T-helper 17 cell (primary cell): ENCODE data around the gene PLK4. TPM values are rescaled to one million over a fixed set of nuclear protein-coding genes. Genes with fewer than 3 reads are reported as not detected.
"Not testable (repeated sequence)": the region's sequence is repeated elsewhere in the genome, so short reads cannot be mapped to it uniquely, and the experiment has no call there.

ENCODE experiments used
- ATAC-seq: fragments of 150-1000 bp; cut with Tn5 transposase; 2 replicates; pipeline ENCODE4 v1.10.0; 2021; ENCODE audit warnings: mild to moderate bottlenecking, moderate library complexity
- DNase-seq, 3 donors: peaks; one replicate each; pipeline versions ENCODE4 v3.0.0 to v3.0.0-alpha.2; 2020 to 2021
- H3K9me3 ChIP-seq: one replicate; pipeline ENCODE4 v1.7.0; 2013; ENCODE audit warnings: low read length, mild to moderate bottlenecking; ENCODE audit not compliant: control insufficient read depth, poor library complexity, severe bottlenecking
- H3K27ac Mint-ChIP-seq: one replicate; pipeline ENCODE4 v1.8.0; 2022; ENCODE audit warnings: mild to moderate bottlenecking, moderate library complexity, mixed read lengths
- H3K27me3 Mint-ChIP-seq: one replicate; pipeline ENCODE4 v1.8.0; 2022; ENCODE audit warnings: mixed read lengths
- H3K36me3 Mint-ChIP-seq: one replicate; pipeline ENCODE4 v1.8.0; 2022; ENCODE audit warnings: low read depth, mixed read lengths
- H3K4me1 Mint-ChIP-seq: one replicate; pipeline ENCODE4 v1.8.0; 2022; ENCODE audit warnings: mild to moderate bottlenecking, mixed read lengths
- H3K4me3 Mint-ChIP-seq: one replicate; pipeline ENCODE4 v1.8.0; 2022; ENCODE audit warnings: mild to moderate bottlenecking, moderate library complexity, mixed read lengths
- total RNA-seq, 4 donors: library from RNA in 2 of 4; stranded (reverse) in 2 of 4; gene quantifications; one replicate each; pipeline ENCODE4 v1.2.3 and lab custom pipeline; 2022 to 2026

The PLK4 gene
- total RNA-seq, 2 donors from 2014 or later: 2.8 to 6.1 TPM

DNA sequence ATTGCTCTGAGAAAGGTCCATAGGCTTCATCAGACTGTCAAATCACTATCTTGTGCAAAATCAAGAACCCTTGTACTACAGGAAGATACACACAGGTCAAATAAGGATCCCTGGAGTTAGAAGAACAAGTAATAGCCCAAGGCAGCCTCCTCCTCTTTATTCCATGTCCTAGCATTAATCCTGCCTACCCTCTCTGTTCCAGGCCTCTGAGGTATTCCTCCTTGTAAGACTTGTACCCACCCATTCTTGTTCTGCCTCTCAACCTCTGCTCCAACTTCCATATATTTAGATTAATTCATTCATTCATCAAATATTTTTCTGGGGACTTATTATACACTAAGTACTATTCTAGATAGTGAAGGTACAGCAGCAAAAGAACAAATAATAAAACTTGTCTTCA lies 10.4 kb upstream of the PLK4 start:
- DNase-seq: no peak
- no peaks in the 10 kb centered on the region for H3K36me3 Mint-ChIP-seq
- H3K4me3 Mint-ChIP-seq: no peak overlapping the region
- no peaks in the 10 kb centered on the region for H3K27me3 Mint-ChIP-seq
- no peak for ATAC-seq
- no peaks in the 10 kb centered on the region for H3K9me3 ChIP-seq
- H3K27ac Mint-ChIP-seq: no peak overlapping the region
- no peaks in the 10 kb centered on the region for H3K4me1 Mint-ChIP-seq

GRCh38 chr4:127870688-127871087 lies 10.0 kb upstream of the PLK4 start:
- ATAC-seq (no peak), DNase-seq (no peak)
- no peak overlapping the region for H3K4me3 Mint-ChIP-seq
- no peaks in the 10 kb centered on the region for H3K27me3 Mint-ChIP-seq
- H3K9me3 ChIP-seq: no peaks in the 10 kb centered on the region
- H3K27ac Mint-ChIP-seq: no peak overlapping the region
- H3K36me3 Mint-ChIP-seq: no peaks in the 10 kb centered on the region
- H3K4me1 Mint-ChIP-seq: no peaks in the 10 kb centered on the region

DNA sequence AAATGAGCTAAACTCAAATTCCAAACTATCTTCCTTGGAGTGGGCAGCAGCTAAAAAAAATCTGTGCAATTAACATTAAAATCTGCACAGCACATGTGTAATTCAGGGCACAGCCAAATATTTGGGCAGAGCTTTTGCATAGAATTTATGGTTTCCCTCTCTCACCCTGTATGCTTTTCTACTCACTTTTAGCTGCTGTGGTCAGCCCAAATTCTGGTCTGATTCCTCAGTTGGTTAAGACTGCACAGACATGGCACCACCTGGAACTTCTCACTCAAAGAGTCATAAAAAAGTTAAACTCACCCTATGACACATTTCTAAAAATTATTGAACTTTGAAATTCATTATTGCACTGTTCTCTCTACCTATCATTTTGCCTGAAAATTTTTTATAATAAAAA lies 4.9 kb upstream of the PLK4 start:
- DNase-seq: no peak
- no peak overlapping the region for H3K27ac Mint-ChIP-seq
- no peak overlapping the region for H3K4me3 Mint-ChIP-seq
- peaks cover 10% of the 10 kb centered on the region for H3K4me1 Mint-ChIP-seq
- H3K27me3 Mint-ChIP-seq: no peaks in the 10 kb centered on the region
- no peaks in the 10 kb centered on the region for H3K9me3 ChIP-seq
- no peak for ATAC-seq
- peaks cover 2% of the 10 kb centered on the region for H3K36me3 Mint-ChIP-seq

- peak overlapping the region; percentile 98 for H3K27ac Mint-ChIP-seq
- peaks cover 4% of the 10 kb centered on the region for H3K36me3 Mint-ChIP-seq
- H3K4me3 Mint-ChIP-seq: peak overlapping the region; percentile 99
- peaks cover 22% of the 10 kb centered on the region for H3K4me1 Mint-ChIP-seq
- no peaks in the 10 kb centered on the region for H3K27me3 Mint-ChIP-seq
- H3K9me3 ChIP-seq: no peaks in the 10 kb centered on the region
- no peak for ATAC-seq
- DNase-seq: no peak
These were observed 821 bp downstream of the PLK4 start for GRCh38 chr4:127881563-127881864.

DNA sequence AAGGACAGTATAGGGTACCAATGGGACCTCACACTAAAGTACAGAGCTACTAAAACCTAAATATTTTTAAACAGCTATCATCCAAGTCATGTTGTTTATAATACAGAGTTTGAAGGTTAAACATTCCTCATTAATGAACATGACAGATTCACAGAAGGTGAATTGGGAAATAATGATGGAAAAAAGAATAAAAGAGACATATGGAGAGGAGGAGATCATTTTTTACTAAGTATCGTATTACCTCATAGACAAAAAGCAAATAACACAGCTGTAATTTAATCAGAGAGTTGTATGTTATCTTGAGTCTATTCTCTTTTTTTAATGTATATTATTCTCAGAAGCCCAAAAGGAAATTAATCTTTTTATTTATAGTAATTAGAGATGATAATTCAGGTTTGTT lies 7.9 kb downstream of the PLK4 start:
- H3K9me3 ChIP-seq: no peaks in the 10 kb centered on the region
- Mint-ChIP-seq H3K4me1 (peaks cover 9% of the 10 kb centered on the region), H3K4me3 (no peak overlapping the region), H3K27me3 (no peaks in the 10 kb centered on the region), H3K27ac (no peak overlapping the region), H3K36me3 (peaks cover 4% of the 10 kb centered on the region)
- no peak for DNase-seq
- ATAC-seq: no peak

DNA sequence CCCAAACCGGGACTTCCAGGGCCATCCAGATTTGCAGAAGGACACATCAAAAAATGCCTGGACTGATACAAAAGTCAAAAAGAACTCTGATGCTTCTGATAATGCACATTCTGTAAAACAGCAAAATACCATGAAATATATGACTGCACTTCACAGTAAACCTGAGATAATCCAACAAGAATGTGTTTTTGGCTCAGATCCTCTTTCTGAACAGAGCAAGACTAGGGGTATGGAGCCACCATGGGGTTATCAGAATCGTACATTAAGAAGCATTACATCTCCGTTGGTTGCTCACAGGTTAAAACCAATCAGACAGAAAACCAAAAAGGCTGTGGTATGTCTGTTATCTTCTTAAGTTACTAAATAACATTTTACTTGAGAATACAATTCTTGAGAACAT lies 9.2 kb downstream of the PLK4 start:
- no peaks in the 10 kb centered on the region for H3K27me3 Mint-ChIP-seq

DNA sequence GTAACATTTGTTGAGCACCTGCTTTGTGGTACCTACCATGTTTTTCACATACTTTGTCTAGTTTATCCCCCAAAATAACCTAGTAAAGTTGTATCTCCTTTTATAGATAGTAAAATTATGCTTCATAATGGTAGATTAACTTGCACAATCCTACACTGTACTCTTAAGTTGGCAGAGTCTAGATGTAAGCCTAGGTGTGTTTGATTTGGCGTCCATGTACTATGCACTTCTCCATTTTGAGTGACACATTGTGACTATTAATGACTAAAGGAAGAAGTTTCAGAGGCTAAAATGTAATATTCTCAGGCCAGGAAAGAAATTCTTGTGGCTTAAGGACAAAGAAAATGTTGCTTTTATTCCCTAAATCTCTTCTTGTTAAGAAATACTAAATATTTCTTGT lies 15.4 kb downstream of the PLK4 start:
- no peak overlapping the region for H3K4me3 Mint-ChIP-seq
- H3K9me3 ChIP-seq: no peaks in the 10 kb centered on the region
- DNase-seq: no peak
- H3K27ac Mint-ChIP-seq: no peak overlapping the region
- peaks cover 2% of the 10 kb centered on the region for H3K36me3 Mint-ChIP-seq
- H3K4me1 Mint-ChIP-seq: no peaks in the 10 kb centered on the region
- no peaks in the 10 kb centered on the region for H3K27me3 Mint-ChIP-seq
- ATAC-seq: no peak

More for the DNA sequence above, 9.2 kb downstream of the PLK4 start:
- Mint-ChIP-seq H3K4me1 (peaks cover 9% of the 10 kb centered on the region), H3K27ac (no peak overlapping the region), H3K4me3 (no peak overlapping the region), H3K36me3 (peaks cover 6% of the 10 kb centered on the region)
- no peak for ATAC-seq
- H3K9me3 ChIP-seq: no peaks in the 10 kb centered on the region
- no peak for DNase-seq

DNA sequence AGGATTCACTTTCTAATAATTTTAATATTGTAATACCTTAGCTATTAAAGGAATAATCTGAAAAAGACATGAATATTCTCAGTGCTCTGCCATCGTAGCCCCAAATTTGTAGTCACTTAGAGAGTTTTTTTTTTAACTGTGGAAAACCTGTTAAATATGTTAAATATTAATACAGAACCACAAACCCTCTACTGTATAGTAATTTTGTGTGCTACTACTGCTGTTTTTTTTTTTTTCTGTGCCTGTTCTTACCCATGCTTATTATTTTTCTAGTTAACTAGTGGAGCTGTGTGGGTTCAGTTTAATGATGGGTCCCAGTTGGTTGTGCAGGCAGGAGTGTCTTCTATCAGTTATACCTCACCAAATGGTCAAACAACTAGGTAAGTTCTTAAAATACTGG lies 15.8 kb downstream of the PLK4 start:
- no peaks in the 10 kb centered on the region for H3K9me3 ChIP-seq
- no peak for DNase-seq
- Mint-ChIP-seq H3K4me1 (no peaks in the 10 kb centered on the region), H3K36me3 (peaks cover 2% of the 10 kb centered on the region), H3K27me3 (no peaks in the 10 kb centered on the region), H3K27ac (no peak overlapping the region), H3K4me3 (no peak overlapping the region)
- ATAC-seq: no peak

DNA sequence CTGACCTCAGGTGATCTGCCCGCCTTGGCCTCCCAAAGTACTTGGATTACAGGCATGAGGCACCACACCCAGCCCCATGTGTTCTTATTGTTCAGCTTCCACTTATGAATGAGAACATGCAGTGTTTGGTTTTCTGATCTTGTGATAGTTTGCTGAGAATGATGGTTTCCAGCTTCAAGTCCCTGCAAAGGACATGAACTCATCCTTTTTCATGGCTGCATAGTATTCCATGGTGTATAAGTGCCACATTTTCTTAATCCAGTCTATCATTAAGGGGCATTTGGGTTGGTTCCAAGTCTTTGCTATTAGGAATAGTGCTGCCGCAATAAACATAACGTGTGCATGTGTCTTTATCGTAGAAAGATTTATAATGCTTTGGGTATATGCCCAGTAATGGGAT lies 19.0 kb downstream of the PLK4 start:
- H3K4me3 Mint-ChIP-seq, H3K9me3 ChIP-seq, H3K27me3 Mint-ChIP-seq, H3K4me1 Mint-ChIP-seq, H3K27ac Mint-ChIP-seq, DNase-seq, ATAC-seq, H3K36me3 Mint-ChIP-seq: not testable (repeated sequence)

DNA sequence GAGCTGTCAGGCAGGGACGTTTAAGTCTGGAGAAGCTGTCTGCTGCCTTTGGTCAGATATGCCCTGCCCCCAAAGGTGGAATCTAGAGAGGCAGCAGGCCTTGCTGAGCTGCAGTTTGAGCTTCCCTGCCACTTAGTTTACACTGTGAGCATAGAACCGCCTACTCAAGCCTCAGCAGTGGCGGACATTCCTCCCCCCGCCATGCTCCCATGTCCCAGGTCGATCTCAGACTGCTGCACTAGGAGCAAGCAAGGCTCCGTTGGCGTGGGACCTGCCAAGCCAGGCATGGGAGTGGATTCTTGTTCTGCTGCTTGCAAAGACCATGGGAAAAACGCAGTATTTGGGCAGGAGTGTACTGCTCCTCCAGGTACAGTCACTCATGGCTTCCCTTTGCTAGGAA lies 24.3 kb downstream of the PLK4 start:
- no peaks in the 10 kb centered on the region for H3K27me3 Mint-ChIP-seq
- ATAC-seq (no peak), DNase-seq (no peak)
- H3K4me1 Mint-ChIP-seq: no peaks in the 10 kb centered on the region
- no peaks in the 10 kb centered on the region for H3K9me3 ChIP-seq
- H3K27ac Mint-ChIP-seq: no peak overlapping the region
- H3K4me3 Mint-ChIP-seq: no peak overlapping the region
- H3K36me3 Mint-ChIP-seq: no peaks in the 10 kb centered on the region

GRCh38 chr4:127916512-127916911 lies 35.8 kb downstream of the PLK4 start:
- no peaks in the 10 kb centered on the region for H3K27me3 Mint-ChIP-seq
- no peak overlapping the region for H3K4me3 Mint-ChIP-seq
- ATAC-seq (no peak), DNase-seq (no peak)
- peaks cover 7% of the 10 kb centered on the region for H3K36me3 Mint-ChIP-seq
- H3K4me1 Mint-ChIP-seq: peaks cover 2% of the 10 kb centered on the region
- H3K9me3 ChIP-seq: no peaks in the 10 kb centered on the region
- H3K27ac Mint-ChIP-seq: no peak overlapping the region

DNA sequence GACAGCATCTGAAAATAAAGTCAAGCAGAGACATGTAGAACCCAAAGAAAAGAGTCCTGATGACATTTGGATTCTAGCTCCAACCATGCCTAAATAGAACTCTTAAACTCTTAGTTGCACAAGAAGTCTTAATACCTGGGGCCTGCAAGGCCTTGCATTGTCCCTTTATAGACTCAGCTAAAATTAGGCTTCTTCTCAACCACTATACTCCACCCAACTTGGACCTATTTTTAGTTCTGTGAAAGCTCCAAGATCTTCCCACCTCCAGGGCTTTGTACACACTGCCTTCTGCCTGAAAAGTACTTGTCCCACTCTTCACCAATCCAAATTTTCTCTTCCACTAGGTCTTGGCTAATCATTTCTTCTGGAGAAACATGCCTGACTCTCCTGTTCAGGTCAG lies 36.5 kb downstream of the PLK4 start:
- ATAC-seq (no peak), DNase-seq (no peak)
- peaks cover 2% of the 10 kb centered on the region for H3K4me1 Mint-ChIP-seq
- peaks cover 7% of the 10 kb centered on the region for H3K36me3 Mint-ChIP-seq
- H3K27ac Mint-ChIP-seq: no peak overlapping the region
- no peaks in the 10 kb centered on the region for H3K9me3 ChIP-seq
- H3K4me3 Mint-ChIP-seq: no peak overlapping the region
- no peaks in the 10 kb centered on the region for H3K27me3 Mint-ChIP-seq

DNA sequence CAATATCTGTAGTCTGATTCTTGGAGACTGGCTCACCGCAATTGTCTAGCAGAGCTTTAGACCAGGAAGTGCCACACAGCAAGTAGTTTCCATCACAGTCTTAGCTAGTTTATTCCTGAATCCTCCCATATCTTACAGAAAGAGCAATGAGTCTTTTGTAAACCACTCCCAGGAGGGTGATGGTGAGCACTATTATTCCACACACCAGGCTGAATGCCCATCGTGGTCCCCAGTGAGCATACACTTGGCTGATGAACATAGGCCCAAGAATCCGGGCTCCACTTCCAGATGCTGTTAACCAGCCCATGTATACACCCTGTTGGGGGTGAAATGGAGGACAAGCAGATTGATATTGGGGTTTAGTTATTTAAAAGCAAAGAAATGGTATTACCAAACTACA lies 39.8 kb downstream of the PLK4 start:
- no peaks in the 10 kb centered on the region for H3K27me3 Mint-ChIP-seq
- H3K9me3 ChIP-seq: no peaks in the 10 kb centered on the region
- DNase-seq (no peak), ATAC-seq (no peak)
- peaks cover 2% of the 10 kb centered on the region for H3K4me1 Mint-ChIP-seq
- no peak overlapping the region for H3K27ac Mint-ChIP-seq
- peaks cover 9% of the 10 kb centered on the region for H3K36me3 Mint-ChIP-seq
- no peak overlapping the region for H3K4me3 Mint-ChIP-seq

GRCh38 chr4:127922226-127922625 lies 41.5 kb downstream of the PLK4 start:
- Mint-ChIP-seq H3K27me3 (no peaks in the 10 kb centered on the region), H3K36me3 (peaks cover 12% of the 10 kb centered on the region), H3K4me1 (peaks cover 2% of the 10 kb centered on the region), H3K4me3 (no peak overlapping the region), H3K27ac (no peak overlapping the region)
- DNase-seq (no peak), ATAC-seq (no peak)
- no peaks in the 10 kb centered on the region for H3K9me3 ChIP-seq

- not testable (repeated sequence) for DNase-seq, H3K4me3 Mint-ChIP-seq, H3K27me3 Mint-ChIP-seq, ATAC-seq, H3K27ac Mint-ChIP-seq, H3K4me1 Mint-ChIP-seq, H3K36me3 Mint-ChIP-seq, H3K9me3 ChIP-seq
These were observed 45.0 kb downstream of the PLK4 start for GRCh38 chr4:127925720-127926119.
